GM19397 (cell line): ENCODE data around the gene FSHB.
"Not testable (repeated sequence)": the region's sequence is repeated elsewhere in the genome, so short reads cannot be mapped to it uniquely, and the experiment has no call there.

Source experiments
- ATAC-seq: cut with Tn5 transposase; IDR thresholded peaks from one replicate; pipeline ENCODE4 v1.9.1; 2021; ENCODE audit warnings: mild to moderate bottlenecking, moderate library complexity; ENCODE audit not compliant: unreplicated experiment

Gene FSHB

DNA sequence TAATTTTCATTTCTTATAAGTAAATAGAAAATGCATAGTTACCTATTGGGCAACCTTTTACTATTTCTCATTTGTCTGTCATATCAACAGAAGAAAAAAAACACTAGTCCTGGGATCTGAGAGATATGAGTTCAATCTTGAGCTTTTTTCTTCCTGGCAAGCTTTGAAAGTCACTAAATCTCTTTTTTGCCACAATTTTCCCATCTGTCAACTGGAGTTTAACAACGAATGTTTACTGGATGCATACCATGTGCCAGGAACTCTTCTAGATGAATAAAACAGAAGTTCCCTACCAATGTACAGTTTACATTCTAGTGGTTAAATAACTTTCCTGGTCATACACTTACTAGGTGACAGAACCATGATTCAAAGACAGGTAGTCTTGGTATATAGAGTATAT lies 31.0 kb downstream of the FSHB start:
- no peak for ATAC-seq

DNA sequence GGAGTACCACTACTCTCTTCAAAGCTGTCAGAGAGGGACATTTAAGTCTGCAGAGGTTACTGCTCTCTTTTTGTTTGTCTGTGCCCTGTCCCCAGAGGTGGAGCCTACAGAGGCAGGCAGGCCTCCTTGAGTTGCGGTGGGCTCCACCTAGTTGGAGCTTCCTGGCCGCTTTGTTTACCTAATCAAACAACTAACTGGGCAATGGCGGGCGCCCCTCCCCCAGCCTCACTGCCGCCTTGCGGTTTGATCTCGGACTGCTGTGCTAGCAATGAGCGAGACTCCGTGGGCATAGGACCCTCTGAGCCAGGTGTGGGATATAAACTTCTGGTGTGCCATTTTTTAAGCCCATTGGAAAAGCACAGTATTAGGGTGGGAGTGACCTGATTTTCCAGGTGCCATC lies 37.8 kb downstream of the FSHB start:
- ATAC-seq: not testable (repeated sequence)

DNA sequence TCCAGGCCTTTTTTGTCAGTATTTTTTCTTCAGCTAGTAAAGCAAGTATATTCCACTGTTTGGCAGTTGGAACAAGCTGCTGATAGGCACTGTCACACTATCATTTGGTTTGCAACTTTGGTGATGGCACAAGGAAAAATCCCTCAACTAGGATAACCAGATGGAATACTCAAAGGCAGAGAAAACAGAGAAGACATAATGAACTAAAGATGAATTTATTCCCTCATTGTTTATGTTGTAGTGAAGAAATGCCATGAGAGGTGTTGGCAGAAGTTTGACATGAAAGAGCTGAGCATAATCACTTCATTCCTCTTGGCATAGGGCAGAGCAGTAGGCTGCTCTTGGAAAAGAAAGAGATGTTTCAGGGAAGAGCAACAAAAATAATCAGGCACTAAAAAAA lies 39.9 kb downstream of the FSHB start:
- ATAC-seq: no peak

DNA sequence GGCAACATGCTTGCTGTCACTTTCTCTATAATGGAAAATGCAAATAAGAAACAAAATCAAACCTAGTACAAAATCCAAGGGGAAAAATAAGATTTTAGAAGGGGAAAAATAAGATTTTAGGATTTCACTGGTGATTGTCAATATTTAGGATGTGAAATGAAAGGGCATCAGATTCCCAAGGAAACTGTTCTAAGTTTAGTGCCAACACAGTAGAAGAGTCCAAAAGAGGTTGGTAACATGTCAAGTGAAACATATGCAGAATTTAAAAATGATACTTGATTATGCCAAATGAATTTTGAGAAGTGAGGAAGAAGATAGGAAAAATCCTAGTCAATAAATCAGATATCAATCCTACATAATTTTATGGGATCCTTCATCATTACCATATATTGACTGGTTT lies 46.4 kb downstream of the FSHB start:
- ATAC-seq: no peak

DNA sequence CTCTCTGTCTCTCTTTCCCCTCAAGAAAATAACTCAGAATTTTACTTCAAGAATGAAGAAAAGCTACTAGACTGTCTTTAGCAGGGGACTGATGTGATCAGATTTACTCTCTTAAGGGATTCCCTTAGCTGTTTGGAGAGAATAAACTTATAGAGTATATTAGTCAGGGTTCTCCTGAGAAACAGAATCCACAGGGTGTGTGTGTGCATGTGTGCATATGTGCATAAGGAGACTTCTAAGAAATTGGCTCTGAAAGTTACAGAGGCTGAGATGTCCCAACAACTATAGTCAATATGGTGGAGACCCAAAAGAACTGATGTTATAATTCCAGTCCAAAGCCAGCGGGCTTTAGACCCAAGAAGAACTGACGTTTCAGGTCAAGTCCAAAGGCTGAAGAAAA lies 49.0 kb downstream of the FSHB start:
- ATAC-seq: no peak

DNA sequence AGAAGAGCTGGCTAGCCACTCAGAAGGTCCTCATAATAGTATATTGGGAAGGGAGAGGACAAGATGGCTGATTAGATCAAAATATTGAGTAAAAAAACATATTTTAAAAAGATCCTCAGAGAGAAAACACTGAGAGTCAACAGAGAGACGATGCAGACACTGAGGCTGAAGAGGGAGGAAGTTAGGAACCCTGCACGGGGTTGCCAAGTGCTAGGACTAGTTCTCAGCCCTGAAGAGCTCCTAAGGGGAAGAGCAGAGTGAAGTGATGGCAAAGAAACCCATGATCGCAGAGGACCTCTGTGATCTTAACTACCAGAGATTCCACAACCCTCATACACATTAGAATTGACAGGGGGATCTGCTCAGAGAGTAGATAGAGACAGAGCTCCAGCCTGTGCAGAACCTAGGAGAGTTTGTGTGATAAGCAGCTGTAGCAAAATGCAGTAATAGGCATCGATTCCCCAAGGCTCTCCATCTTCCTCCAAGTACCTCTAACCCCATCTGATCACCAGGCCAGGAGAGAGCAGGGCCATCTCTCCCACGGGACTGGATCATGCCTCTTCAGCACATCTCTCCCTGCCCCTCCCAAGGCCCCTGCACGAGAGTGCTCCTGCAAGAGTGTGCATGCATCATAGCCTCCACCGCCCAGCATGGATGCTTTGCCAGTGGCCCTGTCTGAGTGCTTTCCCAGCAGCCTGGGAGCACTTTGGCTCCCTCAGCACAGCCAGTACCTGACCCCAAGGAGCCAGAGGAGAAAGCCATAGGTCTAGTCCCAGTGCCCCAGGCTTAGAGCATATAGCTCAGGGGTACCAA lies 50.9 kb downstream of the FSHB start:
- peak; percentile 30 for ATAC-seq

DNA sequence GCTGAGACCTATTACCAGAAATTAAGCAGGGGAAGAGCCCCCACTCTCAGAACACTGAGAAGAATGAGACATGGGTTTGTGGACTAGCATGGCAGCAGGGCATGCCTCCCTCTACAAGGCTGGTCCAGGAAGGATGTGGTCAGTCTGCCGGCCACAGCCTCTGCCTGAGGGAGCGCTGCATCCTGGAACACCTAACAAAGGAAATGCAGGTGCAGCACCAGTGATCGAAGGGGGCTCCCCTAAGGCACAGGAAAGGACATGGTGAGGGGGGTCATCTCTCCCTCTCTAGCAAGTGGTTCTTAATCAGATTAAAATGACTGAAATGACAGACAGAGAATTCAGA lies 51.4 kb downstream of the FSHB start:
- ATAC-seq: peak; percentile 96
